ENCODE data around the gene IGSF23. TPM values are rescaled to one million over a fixed set of nuclear protein-coding genes. Genes with fewer than 3 reads are reported as not detected.

IGSF23 gene
- total and polyA plus RNA-seq, 2 of the 13 experiments (the other 11 are each of a cell fraction or from before 2014, with no cell fraction given) = 2.3 to 8.8 TPM

- peak; percentile 34; the same call in 1 of the 2 replicates for TF ChIP-seq ZNF276 (CRISPR knock-in tag; IDR thresholded peaks at IDR 0.05; ENCODE audit: low read depth)
- peak; percentile 83 for TF ChIP-seq ZNF777 (CRISPR knock-in tag; IDR thresholded peaks at IDR 0.05)
- TF ChIP-seq RXRA (CRISPR knock-in tag; IDR thresholded peaks at IDR 0.05) = peak; percentile 27; the same call in 1 of the 2 replicates
- no peak for TF ChIP-seq ZFP37 (CRISPR knock-in tag; IDR thresholded peaks at IDR 0.05; ENCODE audit: borderline replicate concordance)
- TF ChIP-seq ZNF724P (CRISPR knock-in tag; IDR thresholded peaks at IDR 0.05; ENCODE audit: borderline replicate concordance) = no peak
- peak; percentile 70; the same call in 1 of the 2 replicates for TF ChIP-seq NFKBIZ (CRISPR knock-in tag; IDR thresholded peaks at IDR 0.05)
- peak; percentile 97 for TF ChIP-seq ZNF687 (CRISPR knock-in tag; IDR thresholded peaks at IDR 0.05)
- TF ChIP-seq SALL2 (CRISPR knock-in tag; IDR thresholded peaks at IDR 0.05) = 0 out of 2 replicates have a peak, but pooled peaks have one; percentile 52
- TF ChIP-seq GMEB1 (CRISPR knock-in tag; IDR thresholded peaks at IDR 0.05; ENCODE audit: borderline replicate concordance) = peak; percentile 37; the same call in 1 of the 2 replicates
- TF ChIP-seq HMGXB3 (CRISPR knock-in tag; IDR thresholded peaks at IDR 0.05; ENCODE audit: borderline replicate concordance) = peak; percentile 26; the same call in 1 of the 2 replicates
- TF ChIP-seq MBNL3 (CRISPR knock-in tag; conservative IDR thresholded peaks at IDR 0.05) = no peak
- TF ChIP-seq KAT7 (CRISPR knock-in tag; IDR thresholded peaks at IDR 0.05; ENCODE audit: borderline replicate concordance) = 0 out of 2 replicates have a peak, but pooled peaks have one; percentile 80
- 0 out of 2 replicates have a peak, but pooled peaks have one; percentile 51 for TF ChIP-seq SIN3A (IDR thresholded peaks at IDR 0.05; ENCODE audit: borderline replicate concordance, low read depth, low read length)
- peak; percentile 73; the same call in 1 of the 2 replicates for TF ChIP-seq ZNF354B (CRISPR knock-in tag; IDR thresholded peaks at IDR 0.05)
- TF ChIP-seq ZMYM3 (CRISPR knock-in tag; IDR thresholded peaks at IDR 0.05) = 0 out of 2 replicates have a peak, but pooled peaks have one; percentile 45
- TF ChIP-seq HNRNPLL (IDR thresholded peaks at IDR 0.05; ENCODE audit: low read depth, low read length, poor library complexity, severe bottlenecking) = peak; percentile 65
Measured at GRCh38 chr19:44643605-44644401, 30.4 kb downstream of the IGSF23 start, which contains the start of gene PVR (continued).
